GM12874 (cell line): Measurements from ENCODE around the gene EXOG.

Experiments
- TF ChIP-seq, protein P1 (sequence below): IDR thresholded peaks from 2 replicates; pipeline ENCODE4 v1.5.1; 2011; ENCODE audit warnings: low read depth, mild to moderate bottlenecking, control low read depth, low read length, moderate library complexity; ENCODE audit not compliant: insufficient read depth

The EXOG gene

DNA sequence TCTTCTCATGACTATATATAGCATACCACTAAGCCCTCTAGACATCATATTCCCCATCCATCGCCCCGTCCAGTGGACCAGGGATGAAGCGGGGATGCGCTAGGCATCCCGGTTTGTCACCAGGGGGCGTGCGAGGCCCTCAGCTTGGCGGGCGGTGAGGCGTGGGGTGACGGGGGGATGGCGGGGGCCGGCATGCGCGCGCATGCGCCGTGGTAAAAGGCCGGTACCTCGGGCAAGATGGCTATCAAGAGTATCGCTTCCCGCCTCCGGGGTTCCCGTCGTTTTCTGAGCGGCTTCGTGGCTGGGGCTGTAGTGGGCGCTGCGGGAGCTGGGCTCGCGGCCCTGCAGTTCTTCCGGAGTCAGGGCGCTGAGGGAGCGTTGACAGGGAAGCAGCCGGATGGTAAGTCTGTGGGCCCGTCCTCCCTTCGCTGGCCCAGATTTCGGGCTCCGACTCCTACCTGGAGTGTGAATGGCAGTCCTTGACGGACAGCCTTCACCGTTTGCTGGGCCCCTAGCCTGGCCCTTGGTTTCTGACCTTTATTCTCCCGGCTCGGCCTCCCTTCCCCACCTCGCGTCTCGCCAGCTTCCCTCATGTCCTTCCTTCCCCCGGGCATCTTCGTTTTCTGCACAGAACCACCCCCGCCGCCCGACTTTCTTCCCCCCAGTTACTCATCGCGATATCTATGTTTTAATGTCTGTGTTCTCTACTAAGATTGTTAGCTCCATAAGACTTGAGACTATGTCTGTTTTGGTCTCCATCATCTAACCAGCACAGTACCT lies at the start of gene EXOG:
TSS of gene EXOG (plus strand) at position 210 of the 780 bp plus-strand sequence. CDS start at position 238, 28 bp downstream.
- TF ChIP-seq, protein P1, sequence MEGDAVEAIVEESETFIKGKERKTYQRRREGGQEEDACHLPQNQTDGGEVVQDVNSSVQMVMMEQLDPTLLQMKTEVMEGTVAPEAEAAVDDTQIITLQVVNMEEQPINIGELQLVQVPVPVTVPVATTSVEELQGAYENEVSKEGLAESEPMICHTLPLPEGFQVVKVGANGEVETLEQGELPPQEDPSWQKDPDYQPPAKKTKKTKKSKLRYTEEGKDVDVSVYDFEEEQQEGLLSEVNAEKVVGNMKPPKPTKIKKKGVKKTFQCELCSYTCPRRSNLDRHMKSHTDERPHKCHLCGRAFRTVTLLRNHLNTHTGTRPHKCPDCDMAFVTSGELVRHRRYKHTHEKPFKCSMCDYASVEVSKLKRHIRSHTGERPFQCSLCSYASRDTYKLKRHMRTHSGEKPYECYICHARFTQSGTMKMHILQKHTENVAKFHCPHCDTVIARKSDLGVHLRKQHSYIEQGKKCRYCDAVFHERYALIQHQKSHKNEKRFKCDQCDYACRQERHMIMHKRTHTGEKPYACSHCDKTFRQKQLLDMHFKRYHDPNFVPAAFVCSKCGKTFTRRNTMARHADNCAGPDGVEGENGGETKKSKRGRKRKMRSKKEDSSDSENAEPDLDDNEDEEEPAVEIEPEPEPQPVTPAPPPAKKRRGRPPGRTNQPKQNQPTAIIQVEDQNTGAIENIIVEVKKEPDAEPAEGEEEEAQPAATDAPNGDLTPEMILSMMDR = peak; percentile 92

GRCh38 chr3:38446812-38447211 lies 49.3 kb upstream of the EXOG start:
- TF ChIP-seq, protein P1 = no peak

DNA sequence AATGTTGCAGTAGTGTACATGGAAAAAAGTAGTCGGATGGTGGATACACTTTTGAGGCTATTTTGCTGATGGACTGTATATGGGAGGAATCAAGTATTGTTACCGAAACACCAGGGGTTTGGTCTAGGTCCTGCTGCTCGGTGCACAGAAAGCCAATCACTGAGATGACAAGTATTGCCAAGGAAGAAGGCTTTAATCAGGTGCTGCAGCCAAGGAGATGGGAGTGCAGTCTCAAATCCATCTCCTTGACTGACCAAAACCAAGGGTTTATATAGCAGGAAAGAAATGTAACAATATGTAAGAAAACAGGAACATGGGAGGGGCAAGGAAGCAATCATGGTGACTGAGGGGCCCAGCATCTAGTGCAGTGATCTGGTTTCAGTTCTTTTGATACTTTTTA lies 45.3 kb upstream of the EXOG start:
- TF ChIP-seq, protein P1 = no peak

DNA sequence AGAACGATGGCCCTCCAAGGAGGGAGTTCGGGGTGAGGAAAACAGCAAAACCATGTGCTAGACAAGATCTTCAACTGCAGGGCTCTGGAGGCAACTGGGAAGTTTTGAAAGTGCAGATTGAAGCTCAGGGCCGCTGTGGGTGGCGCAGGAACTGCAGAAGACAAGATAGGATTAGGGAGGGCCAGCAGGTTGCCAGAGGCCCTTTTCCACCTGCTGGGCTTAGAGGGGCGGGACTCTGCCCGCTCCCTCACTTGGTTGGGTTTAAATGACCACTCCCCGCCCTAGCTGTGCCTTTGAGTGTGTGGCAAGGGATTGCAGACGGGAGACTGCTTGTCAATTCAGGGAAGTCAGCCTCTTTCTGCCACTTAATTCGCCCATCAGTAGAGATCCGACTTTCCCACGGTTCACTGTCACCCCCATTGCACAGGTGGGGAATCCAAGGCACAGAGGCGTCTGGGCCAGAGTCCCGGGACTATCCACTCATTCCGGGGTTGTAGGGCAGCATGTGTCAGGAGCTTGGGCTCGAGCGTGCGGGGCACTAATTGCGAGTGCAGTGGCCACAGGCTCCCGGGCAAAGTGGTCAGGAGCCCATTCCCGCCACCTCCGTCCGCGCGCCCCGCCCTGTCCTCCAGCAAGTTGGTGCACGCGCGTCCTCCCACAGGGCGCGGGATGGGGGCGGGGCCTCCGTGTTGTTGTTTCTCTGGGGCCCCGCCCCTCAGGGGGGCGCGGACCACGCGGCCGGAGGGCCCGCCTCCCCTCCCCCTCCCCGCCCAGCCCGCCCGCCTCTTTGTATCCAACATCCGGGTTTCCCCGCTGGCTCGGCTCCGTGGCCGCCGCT lies 42.8 kb upstream of the EXOG start, which contains the start of gene ACVR2B:
TSS of gene ACVR2B (plus strand) at position 816 of the 838 bp plus-strand sequence. CDS start 433 bp downstream, outside the sequence.
- TF ChIP-seq, protein P1 = no peak

DNA sequence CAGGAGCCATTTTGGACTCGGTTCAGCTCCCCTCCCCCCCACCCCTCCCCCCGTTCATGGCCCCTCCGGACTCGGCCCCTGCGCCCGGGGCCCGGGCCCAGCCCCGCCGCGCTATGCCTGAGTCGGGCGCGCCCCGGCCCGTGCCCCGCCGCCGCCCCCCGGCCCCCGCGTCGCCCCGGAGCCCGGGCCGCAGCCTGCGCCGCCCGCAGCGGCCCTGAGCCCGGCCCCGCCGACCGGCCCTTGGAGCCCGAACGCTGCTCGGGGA lies 42.3 kb upstream of the EXOG start:
- TF ChIP-seq, protein P1 = no peak

GRCh38 chr3:38454178-38454883 lies 41.8 kb upstream of the EXOG start:
- TF ChIP-seq, protein P1 = no peak
